Measurements from ENCODE around the gene UGT1A7. TPM values are rescaled to one million over a fixed set of nuclear protein-coding genes. Genes with fewer than 3 reads are reported as not detected.

UGT1A7 gene
- total and polyA plus RNA-seq, 2 experiments from 2014 or later: not detected

DNA sequence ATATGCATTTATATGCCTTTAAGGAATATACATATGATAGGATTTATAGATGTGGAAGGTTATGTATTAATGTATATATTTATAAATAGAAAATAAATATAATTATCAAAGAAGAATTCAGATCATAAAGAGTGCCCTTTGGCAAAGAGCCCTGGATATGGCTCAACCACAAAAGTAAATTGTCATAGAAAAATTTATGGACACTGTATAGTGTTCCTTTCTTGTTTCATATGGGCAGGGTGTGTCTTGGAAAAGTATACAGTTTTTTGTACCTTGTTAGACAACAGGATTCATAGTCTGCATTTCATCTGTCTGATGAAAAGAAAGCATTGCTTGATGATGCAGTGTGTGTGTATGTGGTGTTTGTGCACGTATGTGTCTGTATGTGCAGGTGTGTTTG lies 2.9 kb downstream of the UGT1A7 start:
- Histone ChIP-seq H3K79me2 (ENCODE audit: insufficient read depth) (no peaks in the 10 kb centered on the region), H2AFZ (no peak overlapping the region), H3F3A (ENCODE audit: insufficient read depth) (no peaks in the 10 kb centered on the region), H3K27ac (no peak overlapping the region), H3K27me3 (replicated peaks; ENCODE audit: insufficient read depth) (no peaks in the 10 kb centered on the region), H3K4me3 (no peak overlapping the region), H3K4me2 (ENCODE audit: unreplicated experiment) (no peak overlapping the region), H3K9me2 (ENCODE audit: insufficient read depth) (no peaks in the 10 kb centered on the region), H3K4me1 (ENCODE audit: insufficient read depth) (no peaks in the 10 kb centered on the region), H3K9ac (no peak overlapping the region), H3K9me3 (ENCODE audit: low read depth) (no peaks in the 10 kb centered on the region), H4K20me1 (ENCODE audit: insufficient read depth) (no peaks in the 10 kb centered on the region), H3K36me3 (ENCODE audit: low read depth) (no peaks in the 10 kb centered on the region)
- DNase-seq: no peak
- WGBS, 2 experiments (ENCODE audit: low coverage in 1 of 2, low lambda C conversion rate in 2 of 2, missing lambda C conversion rate in 2 of 2): 14 to 20% methylated on average over 1 of the region's 1 CpG
- in situ Hi-C loops (cut with MboI): no loop called here
- TF ChIP-seq EZH2phosphoT487 (IDR thresholded peaks at IDR 0.05; ENCODE audit: insufficient read depth, low read depth): no peak
- no peak for TF ChIP-seq EZH2 (IDR thresholded peaks at IDR 0.05; ENCODE audit: insufficient read depth, poor library complexity, severe bottlenecking)

DNA sequence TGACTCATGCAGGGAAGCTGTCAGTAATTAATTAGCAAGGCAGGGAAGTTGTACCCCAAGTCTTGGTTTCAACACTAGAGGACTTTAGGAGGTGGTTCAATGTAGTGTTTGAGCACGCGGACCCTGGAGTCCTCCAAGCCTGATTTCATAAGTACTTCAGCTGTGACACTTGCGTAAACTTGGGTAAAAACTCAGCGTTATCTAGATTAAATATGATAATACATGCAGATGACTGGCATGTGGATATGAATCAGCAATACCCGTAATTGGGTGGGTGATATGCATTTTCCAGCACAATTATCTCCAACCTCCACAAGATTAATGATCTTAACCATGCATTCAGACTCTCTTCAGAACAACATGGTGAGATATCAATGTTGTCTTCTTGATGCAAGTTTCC lies 5.2 kb downstream of the UGT1A7 start:
- no peak overlapping the region for H3K27ac ChIP-seq
- no peaks in the 10 kb centered on the region for H3F3A ChIP-seq (ENCODE audit: insufficient read depth)
- H3K9me3 ChIP-seq (ENCODE audit: low read depth): no peaks in the 10 kb centered on the region
- no peaks in the 10 kb centered on the region for H3K9me2 ChIP-seq (ENCODE audit: insufficient read depth)
- TF ChIP-seq EZH2phosphoT487 (IDR thresholded peaks at IDR 0.05; ENCODE audit: insufficient read depth, low read depth) (no peak), EZH2 (IDR thresholded peaks at IDR 0.05; ENCODE audit: insufficient read depth, poor library complexity, severe bottlenecking) (no peak)
- H2AFZ ChIP-seq: no peak overlapping the region
- in situ Hi-C loops (cut with MboI): no loop called here
- no peaks in the 10 kb centered on the region for H3K4me1 ChIP-seq (ENCODE audit: insufficient read depth)
- WGBS, 2 experiments (ENCODE audit: low coverage in 1 of 2, low lambda C conversion rate in 2 of 2, missing lambda C conversion rate in 2 of 2): 49 to 50% methylated on average over 5 of the region's 5 CpGs
- H3K9ac ChIP-seq: no peak overlapping the region
- H3K79me2 ChIP-seq (ENCODE audit: insufficient read depth): no peaks in the 10 kb centered on the region
- no peak overlapping the region for H3K4me2 ChIP-seq (ENCODE audit: unreplicated experiment)
- H3K27me3 ChIP-seq (replicated peaks; ENCODE audit: insufficient read depth): 0 out of 2 replicates have a peak, but pooled peaks cover 7% of the 10 kb centered on the region
- H4K20me1 ChIP-seq (ENCODE audit: insufficient read depth): no peaks in the 10 kb centered on the region
- no peak for DNase-seq
- no peak overlapping the region for H3K4me3 ChIP-seq
- no peaks in the 10 kb centered on the region for H3K36me3 ChIP-seq (ENCODE audit: low read depth)

DNA sequence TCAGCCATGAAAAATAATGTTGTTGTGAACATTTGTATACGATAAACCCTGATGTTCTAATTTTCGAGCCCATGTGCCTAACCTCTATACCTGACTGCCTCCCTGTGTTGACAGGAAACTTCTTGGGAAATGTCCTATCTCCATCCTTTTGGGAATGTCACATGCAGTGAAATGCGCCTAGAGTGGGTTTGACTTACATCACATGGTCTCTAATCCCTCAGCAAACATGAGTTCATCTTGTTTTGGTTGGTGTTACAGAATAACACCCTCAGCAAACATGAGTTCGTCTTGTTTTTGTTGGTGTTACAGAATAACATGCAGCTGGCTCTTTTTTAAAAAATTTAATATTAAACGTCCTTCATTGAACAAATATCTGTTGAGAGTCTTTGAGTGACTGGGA lies 6.6 kb downstream of the UGT1A7 start:
- Histone ChIP-seq H3K79me2 (ENCODE audit: insufficient read depth) (no peaks in the 10 kb centered on the region), H3K4me3 (no peak overlapping the region), H3K9me3 (ENCODE audit: low read depth) (no peaks in the 10 kb centered on the region), H3F3A (ENCODE audit: insufficient read depth) (no peaks in the 10 kb centered on the region), H3K36me3 (ENCODE audit: low read depth) (no peaks in the 10 kb centered on the region), H3K4me1 (ENCODE audit: insufficient read depth) (no peaks in the 10 kb centered on the region), H3K27ac (no peak overlapping the region), H3K4me2 (ENCODE audit: unreplicated experiment) (no peak overlapping the region), H3K9me2 (ENCODE audit: insufficient read depth) (no peaks in the 10 kb centered on the region), H2AFZ (no peak overlapping the region), H3K27me3 (replicated peaks; ENCODE audit: insufficient read depth) (peaks cover 19% of the 10 kb centered on the region), H3K9ac (no peak overlapping the region), H4K20me1 (ENCODE audit: insufficient read depth) (no peaks in the 10 kb centered on the region)
- no peak for DNase-seq
- in situ Hi-C loops (cut with MboI): no loop called here
- 13 to 15% methylated on average over 5 of the region's 5 CpGs for WGBS, 2 experiments (ENCODE audit: low coverage in 1 of 2, low lambda C conversion rate in 2 of 2, missing lambda C conversion rate in 2 of 2)
- TF ChIP-seq EZH2phosphoT487 (IDR thresholded peaks at IDR 0.05; ENCODE audit: insufficient read depth, low read depth) (no peak), EZH2 (IDR thresholded peaks at IDR 0.05; ENCODE audit: insufficient read depth, poor library complexity, severe bottlenecking) (no peak)

DNA sequence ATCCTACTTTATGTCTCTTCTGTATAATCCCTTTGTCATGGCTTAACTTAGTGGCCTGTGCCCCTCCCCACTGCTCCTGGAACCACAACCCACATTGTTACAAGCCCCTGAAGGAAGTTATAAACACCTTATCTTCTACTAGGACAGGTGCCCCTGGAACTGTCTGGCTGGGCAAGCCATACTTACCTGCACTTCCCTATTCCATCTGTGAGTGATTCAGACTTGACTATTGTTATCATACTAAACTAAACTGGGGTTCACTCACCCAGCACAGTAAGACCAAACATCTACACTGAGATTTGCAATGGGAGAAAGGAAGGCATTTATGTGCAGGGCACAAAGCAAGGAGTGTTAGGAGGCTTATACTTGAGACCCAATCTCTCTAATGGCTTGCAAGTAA lies 7.3 kb downstream of the UGT1A7 start:
- Histone ChIP-seq H4K20me1 (ENCODE audit: insufficient read depth) (no peaks in the 10 kb centered on the region), H3K27me3 (replicated peaks; ENCODE audit: insufficient read depth) (peaks cover 19% of the 10 kb centered on the region), H3K36me3 (ENCODE audit: low read depth) (no peaks in the 10 kb centered on the region), H3K9ac (no peak overlapping the region), H3K79me2 (ENCODE audit: insufficient read depth) (no peaks in the 10 kb centered on the region), H2AFZ (no peak overlapping the region), H3K4me3 (no peak overlapping the region), H3K9me2 (ENCODE audit: insufficient read depth) (no peaks in the 10 kb centered on the region), H3K27ac (no peak overlapping the region), H3K4me1 (ENCODE audit: insufficient read depth) (no peaks in the 10 kb centered on the region), H3K9me3 (ENCODE audit: low read depth) (no peaks in the 10 kb centered on the region), H3F3A (ENCODE audit: insufficient read depth) (no peaks in the 10 kb centered on the region), H3K4me2 (ENCODE audit: unreplicated experiment) (no peak overlapping the region)
- TF ChIP-seq EZH2 (IDR thresholded peaks at IDR 0.05; ENCODE audit: insufficient read depth, poor library complexity, severe bottlenecking) (no peak), EZH2phosphoT487 (IDR thresholded peaks at IDR 0.05; ENCODE audit: insufficient read depth, low read depth) (no peak)
- no peak for DNase-seq
- in situ Hi-C loops (cut with MboI): no loop called here

DNA sequence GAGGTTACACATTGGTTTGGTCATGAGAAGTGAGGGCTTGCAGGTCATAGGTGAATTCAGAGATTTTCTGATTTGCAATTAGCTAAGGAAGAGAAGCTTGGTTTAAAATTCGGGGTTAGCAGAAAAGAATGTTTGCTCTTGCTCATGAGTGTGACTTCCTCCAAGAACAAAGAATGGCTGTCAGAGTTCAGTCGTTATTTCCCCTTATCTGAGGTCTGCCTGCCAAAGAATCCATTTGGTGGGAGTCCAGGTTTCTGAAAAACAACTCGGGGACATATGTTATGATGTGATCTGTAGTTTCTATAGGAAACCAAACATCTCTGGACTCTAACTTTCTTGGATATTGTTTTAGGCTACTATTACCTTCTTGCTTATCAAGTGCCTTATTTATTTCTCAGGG lies 7.8 kb downstream of the UGT1A7 start:
- H3F3A ChIP-seq (ENCODE audit: insufficient read depth): no peaks in the 10 kb centered on the region
- in situ Hi-C loops (cut with MboI): no loop called here
- WGBS, 2 experiments (ENCODE audit: low coverage in 1 of 2, low lambda C conversion rate in 2 of 2, missing lambda C conversion rate in 2 of 2): 6 to 7% methylated on average over 3 of the region's 3 CpGs
- no peaks in the 10 kb centered on the region for H3K4me1 ChIP-seq (ENCODE audit: insufficient read depth)
- no peaks in the 10 kb centered on the region for H3K36me3 ChIP-seq (ENCODE audit: low read depth)
- H3K9me2 ChIP-seq (ENCODE audit: insufficient read depth): no peaks in the 10 kb centered on the region
- no peaks in the 10 kb centered on the region for H3K9me3 ChIP-seq (ENCODE audit: low read depth)
- H3K9ac ChIP-seq: no peak overlapping the region
- H3K79me2 ChIP-seq (ENCODE audit: insufficient read depth): no peaks in the 10 kb centered on the region
- no peak overlapping the region for H3K4me3 ChIP-seq
- H2AFZ ChIP-seq: no peak overlapping the region
- H3K4me2 ChIP-seq (ENCODE audit: unreplicated experiment): no peak overlapping the region
- no peaks in the 10 kb centered on the region for H4K20me1 ChIP-seq (ENCODE audit: insufficient read depth)
- no peak overlapping the region for H3K27ac ChIP-seq
- DNase-seq: no peak
- no peak for TF ChIP-seq EZH2 (IDR thresholded peaks at IDR 0.05; ENCODE audit: insufficient read depth, poor library complexity, severe bottlenecking)
- TF ChIP-seq EZH2phosphoT487 (IDR thresholded peaks at IDR 0.05; ENCODE audit: insufficient read depth, low read depth): no peak
- H3K27me3 ChIP-seq (replicated peaks; ENCODE audit: insufficient read depth): peaks cover 19% of the 10 kb centered on the region
